Kidney capillary endothelial cell (primary cell): ENCODE results near the gene AMN.
"Not testable (repeated sequence)": the region's sequence is repeated elsewhere in the genome, so short reads cannot be mapped to it uniquely, and the experiment has no call there.

Experiments
- DNase-seq: peaks from one replicate; pipeline ENCODE4 v3.0.0-alpha.2; 2018; ENCODE audit warnings: low spot score

AMN gene

GRCh38 chr14:102922490-102923200 lies at the start of gene AMN:
Gene AMN (plus strand): TSS chr14:102922663. CDS start chr14:102922689, 26 bp downstream.
- DNase-seq = no peak

- no peak for DNase-seq
Observed at GRCh38 chr14:102873131-102873530, 49.3 kb upstream of the AMN start.

- DNase-seq = no peak
Observed at GRCh38 chr14:102873546-102874061, 48.9 kb upstream of the AMN start.

GRCh38 chr14:102875652-102876051 lies 46.8 kb upstream of the AMN start:
- DNase-seq = no peak

- not testable (repeated sequence) for DNase-seq
Observed at GRCh38 chr14:102877511-102877910, 45.0 kb upstream of the AMN start.

- DNase-seq = no peak
Observed at GRCh38 chr14:102878174-102878969, 44.1 kb upstream of the AMN start.

- no peak for DNase-seq
Observed at GRCh38 chr14:102878970-102879460, 43.4 kb upstream of the AMN start.

GRCh38 chr14:102882226-102882906 lies 40.1 kb upstream of the AMN start:
- DNase-seq = no peak

GRCh38 chr14:102883089-102883541 lies 39.3 kb upstream of the AMN start:
- no peak for DNase-seq

- no peak for DNase-seq
Observed at GRCh38 chr14:102883554-102883953, 38.9 kb upstream of the AMN start.

- no peak for DNase-seq
Observed at GRCh38 chr14:102885737-102886447, 36.6 kb upstream of the AMN start.

GRCh38 chr14:102888748-102889147 lies 33.7 kb upstream of the AMN start:
- DNase-seq = no peak

- no peak for DNase-seq
Observed at GRCh38 chr14:102889615-102890014, 32.8 kb upstream of the AMN start.

- no peak for DNase-seq
Observed at GRCh38 chr14:102891111-102891510, 31.4 kb upstream of the AMN start.

- no peak for DNase-seq
Observed at GRCh38 chr14:102891556-102891955, 30.9 kb upstream of the AMN start.

GRCh38 chr14:102892651-102893050 lies 29.8 kb upstream of the AMN start:
- no peak for DNase-seq

GRCh38 chr14:102893452-102893851 lies 29.0 kb upstream of the AMN start:
- DNase-seq = no peak

GRCh38 chr14:102896735-102897134 lies 25.7 kb upstream of the AMN start:
- DNase-seq = not testable (repeated sequence)

- no peak for DNase-seq
Observed at GRCh38 chr14:102897299-102898027, 25.0 kb upstream of the AMN start.

- DNase-seq = no peak
Observed at GRCh38 chr14:102898298-102898697, 24.2 kb upstream of the AMN start.
